ENCODE results near the gene C1QB.

DNA sequence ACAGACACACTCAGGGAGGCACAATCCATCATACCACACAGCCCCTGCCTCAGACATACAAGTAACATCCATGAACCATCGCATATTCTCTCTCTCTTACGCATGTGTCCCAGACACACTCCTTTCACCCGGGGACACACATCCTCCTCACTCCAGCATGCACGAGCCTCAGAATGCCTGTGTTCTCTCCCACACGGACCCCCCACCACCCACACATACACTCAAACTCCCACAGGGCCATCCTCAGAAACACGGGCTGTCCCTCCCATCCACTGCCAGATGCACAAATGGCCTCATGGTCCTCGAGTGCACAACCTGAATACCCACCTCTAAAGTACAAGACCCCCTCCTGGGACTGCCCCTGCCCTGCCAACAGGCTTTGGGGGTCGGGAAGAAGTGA lies 11.8 kb upstream of the C1QB start:
- TF ChIP-seq, protein P1, sequence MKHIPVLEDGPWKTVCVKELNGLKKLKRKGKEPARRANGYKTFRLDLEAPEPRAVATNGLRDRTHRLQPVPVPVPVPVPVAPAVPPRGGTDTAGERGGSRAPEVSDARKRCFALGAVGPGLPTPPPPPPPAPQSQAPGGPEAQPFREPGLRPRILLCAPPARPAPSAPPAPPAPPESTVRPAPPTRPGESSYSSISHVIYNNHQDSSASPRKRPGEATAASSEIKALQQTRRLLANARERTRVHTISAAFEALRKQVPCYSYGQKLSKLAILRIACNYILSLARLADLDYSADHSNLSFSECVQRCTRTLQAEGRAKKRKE (CRISPR knock-in tag; IDR thresholded peaks at IDR 0.05; ENCODE audit: low read depth) = no peak
- TF ChIP-seq, protein P2, sequence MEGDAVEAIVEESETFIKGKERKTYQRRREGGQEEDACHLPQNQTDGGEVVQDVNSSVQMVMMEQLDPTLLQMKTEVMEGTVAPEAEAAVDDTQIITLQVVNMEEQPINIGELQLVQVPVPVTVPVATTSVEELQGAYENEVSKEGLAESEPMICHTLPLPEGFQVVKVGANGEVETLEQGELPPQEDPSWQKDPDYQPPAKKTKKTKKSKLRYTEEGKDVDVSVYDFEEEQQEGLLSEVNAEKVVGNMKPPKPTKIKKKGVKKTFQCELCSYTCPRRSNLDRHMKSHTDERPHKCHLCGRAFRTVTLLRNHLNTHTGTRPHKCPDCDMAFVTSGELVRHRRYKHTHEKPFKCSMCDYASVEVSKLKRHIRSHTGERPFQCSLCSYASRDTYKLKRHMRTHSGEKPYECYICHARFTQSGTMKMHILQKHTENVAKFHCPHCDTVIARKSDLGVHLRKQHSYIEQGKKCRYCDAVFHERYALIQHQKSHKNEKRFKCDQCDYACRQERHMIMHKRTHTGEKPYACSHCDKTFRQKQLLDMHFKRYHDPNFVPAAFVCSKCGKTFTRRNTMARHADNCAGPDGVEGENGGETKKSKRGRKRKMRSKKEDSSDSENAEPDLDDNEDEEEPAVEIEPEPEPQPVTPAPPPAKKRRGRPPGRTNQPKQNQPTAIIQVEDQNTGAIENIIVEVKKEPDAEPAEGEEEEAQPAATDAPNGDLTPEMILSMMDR (IDR thresholded peaks at IDR 0.05) = no peak
- TF ChIP-seq POLR2A (IDR thresholded peaks at IDR 0.05; ENCODE audit: low read length) = no peak
- TF ChIP-seq, protein P3, sequence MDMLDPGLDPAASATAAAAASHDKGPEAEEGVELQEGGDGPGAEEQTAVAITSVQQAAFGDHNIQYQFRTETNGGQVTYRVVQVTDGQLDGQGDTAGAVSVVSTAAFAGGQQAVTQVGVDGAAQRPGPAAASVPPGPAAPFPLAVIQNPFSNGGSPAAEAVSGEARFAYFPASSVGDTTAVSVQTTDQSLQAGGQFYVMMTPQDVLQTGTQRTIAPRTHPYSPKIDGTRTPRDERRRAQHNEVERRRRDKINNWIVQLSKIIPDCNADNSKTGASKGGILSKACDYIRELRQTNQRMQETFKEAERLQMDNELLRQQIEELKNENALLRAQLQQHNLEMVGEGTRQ (IDR thresholded peaks at IDR 0.05) = no peak
- no peak for TF ChIP-seq FOSL2 (IDR thresholded peaks at IDR 0.05)
- no peak for TF ChIP-seq FOSL2 (CRISPR knock-in tag; IDR thresholded peaks at IDR 0.05)
- TF ChIP-seq, protein P4, sequence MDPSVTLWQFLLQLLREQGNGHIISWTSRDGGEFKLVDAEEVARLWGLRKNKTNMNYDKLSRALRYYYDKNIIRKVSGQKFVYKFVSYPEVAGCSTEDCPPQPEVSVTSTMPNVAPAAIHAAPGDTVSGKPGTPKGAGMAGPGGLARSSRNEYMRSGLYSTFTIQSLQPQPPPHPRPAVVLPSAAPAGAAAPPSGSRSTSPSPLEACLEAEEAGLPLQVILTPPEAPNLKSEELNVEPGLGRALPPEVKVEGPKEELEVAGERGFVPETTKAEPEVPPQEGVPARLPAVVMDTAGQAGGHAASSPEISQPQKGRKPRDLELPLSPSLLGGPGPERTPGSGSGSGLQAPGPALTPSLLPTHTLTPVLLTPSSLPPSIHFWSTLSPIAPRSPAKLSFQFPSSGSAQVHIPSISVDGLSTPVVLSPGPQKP (IDR thresholded peaks at IDR 0.05; ENCODE audit: low read depth, low read length) = no peak
